ENCODE measurements around the gene CACNA1F.
A peak's percentile ranks its signal among the peaks of the same experiment; 100 is the strongest.

CACNA1F gene

GRCh38 chrX:49161632-49162031, 71.5 kb downstream of the CACNA1F start:
- Histone ChIP-seq H3K27me3 (ENCODE audit: insufficient read depth, low read depth, severe bottlenecking) (peaks cover 5% of the 10 kb centered on the region), H3K36me3 (no peaks in the 10 kb centered on the region), H3K4me3 (ENCODE audit: low read depth, low read length) (no peak overlapping the region), H3K9me3 (ENCODE audit: severe bottlenecking) (no peaks in the 10 kb centered on the region), H3K27ac (no peak overlapping the region)
- no peak for TF ChIP-seq CTCF (IDR thresholded peaks at IDR 0.05; ENCODE audit: low read depth, low read length)
- no peak for DNase-seq

GRCh38 chrX:49160908-49161307, 72.2 kb downstream of the CACNA1F start:
- no peak for TF ChIP-seq CTCF (IDR thresholded peaks at IDR 0.05; ENCODE audit: low read depth, low read length)
- H3K4me3 ChIP-seq (ENCODE audit: low read depth, low read length), result no peak overlapping the region
- no peak overlapping the region for H3K27ac ChIP-seq
- no peak for DNase-seq
- no peaks in the 10 kb centered on the region for H3K36me3 ChIP-seq
- H3K9me3 ChIP-seq (ENCODE audit: severe bottlenecking), result no peaks in the 10 kb centered on the region
- peaks cover 5% of the 10 kb centered on the region for H3K27me3 ChIP-seq (ENCODE audit: insufficient read depth, low read depth, severe bottlenecking)

DNA sequence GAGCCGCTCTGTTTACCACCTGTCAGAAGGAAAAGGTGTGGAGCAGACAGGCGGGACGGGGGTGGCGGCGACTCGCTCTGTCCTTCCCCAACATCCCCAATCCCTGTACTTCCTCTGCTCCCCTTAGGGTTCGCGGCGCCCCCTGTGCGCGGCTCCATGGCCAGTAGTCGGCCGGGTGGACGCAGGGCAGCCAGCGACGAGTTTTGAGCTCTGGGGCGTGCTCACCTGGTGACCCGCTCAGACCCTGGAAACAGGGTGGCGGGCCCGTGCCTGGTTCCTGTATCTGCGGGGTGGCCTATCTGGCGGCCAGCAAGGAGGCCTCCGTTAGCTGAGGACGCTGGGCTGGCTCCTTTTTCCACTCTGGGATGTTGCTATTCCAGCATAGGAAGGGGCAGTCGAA, 75.9 kb downstream of the CACNA1F start:
- Histone ChIP-seq H3K27me3 (ENCODE audit: insufficient read depth, low read depth, severe bottlenecking) (peaks cover 3% of the 10 kb centered on the region), H3K36me3 (no peaks in the 10 kb centered on the region), H3K9me3 (ENCODE audit: severe bottlenecking) (no peaks in the 10 kb centered on the region), H3K27ac (no peak overlapping the region), H3K4me3 (ENCODE audit: low read depth, low read length) (no peak overlapping the region)
- DNase-seq, result no peak
- no peak for TF ChIP-seq CTCF (IDR thresholded peaks at IDR 0.05; ENCODE audit: low read depth, low read length)

GRCh38 chrX:49155900-49156837, 77.0 kb downstream of the CACNA1F start:
- peak; percentile 77 for DNase-seq
- Histone ChIP-seq H3K9me3 (ENCODE audit: severe bottlenecking) (no peaks in the 10 kb centered on the region), H3K27me3 (ENCODE audit: insufficient read depth, low read depth, severe bottlenecking) (peaks cover 3% of the 10 kb centered on the region), H3K36me3 (no peaks in the 10 kb centered on the region), H3K27ac (peak overlapping the region; percentile 62), H3K4me3 (ENCODE audit: low read depth, low read length) (peak overlapping the region; percentile 42)
- TF ChIP-seq CTCF (IDR thresholded peaks at IDR 0.05; ENCODE audit: low read depth, low read length), result peak; percentile 47

DNA sequence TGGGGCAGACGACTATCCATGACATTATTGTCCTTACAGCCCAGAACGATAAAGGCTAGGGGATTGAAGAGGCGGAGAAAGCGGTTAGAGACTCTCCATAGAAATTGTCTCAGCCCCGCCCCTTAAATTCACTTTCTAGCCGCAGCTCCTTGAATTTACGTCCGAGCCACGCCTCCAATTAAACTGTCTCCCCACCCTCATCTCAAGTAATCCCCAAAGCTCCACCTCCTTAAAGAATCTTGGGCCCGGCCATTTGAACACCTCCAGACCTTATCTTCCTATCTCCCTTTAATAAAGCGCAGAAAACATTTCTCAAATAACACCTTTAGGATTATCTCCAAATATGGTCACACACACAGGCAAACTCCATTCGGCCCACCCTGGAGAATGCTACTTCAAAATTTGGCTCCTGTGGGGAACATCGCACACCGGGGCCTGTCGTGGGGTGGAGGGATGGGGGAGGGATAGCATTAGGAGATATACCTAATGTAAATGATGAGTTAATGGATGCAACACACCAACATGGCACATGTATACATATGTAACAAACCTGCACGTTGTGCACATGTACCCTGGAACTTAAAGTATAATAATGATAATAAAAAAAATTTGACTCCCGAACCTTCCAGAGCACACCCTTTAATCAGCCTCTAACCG, 77.8 kb downstream of the CACNA1F start:
- H3K27ac ChIP-seq, result no peak overlapping the region; the same call in 1 of the 2 replicates
- peaks cover 3% of the 10 kb centered on the region for H3K27me3 ChIP-seq (ENCODE audit: insufficient read depth, low read depth, severe bottlenecking)
- H3K4me3 ChIP-seq (ENCODE audit: low read depth, low read length), result peak overlapping the region; percentile 42
- no peaks in the 10 kb centered on the region for H3K36me3 ChIP-seq
- H3K9me3 ChIP-seq (ENCODE audit: severe bottlenecking), result no peaks in the 10 kb centered on the region
- DNase-seq, result peak; percentile 32
- TF ChIP-seq CTCF (IDR thresholded peaks at IDR 0.05; ENCODE audit: low read depth, low read length), result no peak

Measured in WERI-Rb-1 (cell line).